GM21723 (cell line): ENCODE results near the gene RHOBTB1.

ENCODE experiments used
- ATAC-seq: cut with Tn5 transposase; IDR thresholded peaks from one replicate; pipeline ENCODE4 v1.9.1; 2021; ENCODE audit warnings: mild to moderate bottlenecking, moderate library complexity; ENCODE audit not compliant: unreplicated experiment

Gene RHOBTB1

GRCh38 chr10:60942788-60943315, 1.1 kb downstream of the RHOBTB1 start:
- peak; percentile 73 for ATAC-seq

DNA sequence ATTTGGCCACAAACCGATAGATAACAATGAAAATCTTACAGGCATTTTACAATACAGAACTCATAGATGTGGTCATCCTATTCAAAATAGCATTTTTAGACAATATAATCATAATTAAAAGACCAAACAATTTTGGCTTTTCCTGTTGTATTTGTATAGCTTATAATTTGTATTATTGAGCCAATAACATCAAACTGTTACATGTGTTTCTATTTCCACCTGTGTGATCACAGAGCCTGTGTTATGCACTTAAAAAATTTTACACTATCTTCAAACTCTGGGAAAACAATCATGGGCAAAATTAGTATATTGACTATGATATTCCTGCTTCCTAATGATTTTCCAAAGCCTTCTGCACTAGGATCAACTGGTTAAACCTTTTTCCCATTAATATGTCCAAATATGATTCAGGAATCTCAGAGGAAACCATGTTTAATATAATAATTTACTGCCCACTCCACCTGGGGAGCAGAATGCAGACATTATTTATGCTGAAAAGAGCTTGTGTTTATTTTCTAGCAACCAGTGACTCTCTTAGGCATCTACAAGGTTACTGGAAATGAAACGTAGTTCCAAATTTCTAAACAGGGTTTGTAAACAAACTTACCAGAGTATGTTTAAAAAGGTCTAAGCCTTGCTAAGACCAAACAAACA, 1.7 kb downstream of the RHOBTB1 start:
- ATAC-seq = no peak

DNA sequence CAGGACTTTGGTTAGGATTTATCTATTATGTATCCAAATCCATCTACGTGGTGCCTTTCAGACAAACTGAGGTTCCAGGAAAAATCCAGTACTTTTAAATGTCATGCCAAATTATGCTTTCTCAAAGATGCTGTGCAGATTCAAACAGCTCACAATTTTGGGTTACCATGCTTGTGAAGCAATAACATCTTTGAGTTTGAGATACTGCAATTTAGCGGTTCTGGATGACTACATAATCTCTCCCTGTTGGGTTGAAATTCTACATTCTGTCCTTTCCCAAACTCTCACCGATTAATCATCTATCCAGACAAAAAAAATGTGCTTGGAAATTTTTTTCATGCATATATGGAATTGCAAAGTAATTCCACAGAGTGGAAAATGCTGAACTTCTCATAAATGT, 3.5 kb downstream of the RHOBTB1 start:
- no peak for ATAC-seq

DNA sequence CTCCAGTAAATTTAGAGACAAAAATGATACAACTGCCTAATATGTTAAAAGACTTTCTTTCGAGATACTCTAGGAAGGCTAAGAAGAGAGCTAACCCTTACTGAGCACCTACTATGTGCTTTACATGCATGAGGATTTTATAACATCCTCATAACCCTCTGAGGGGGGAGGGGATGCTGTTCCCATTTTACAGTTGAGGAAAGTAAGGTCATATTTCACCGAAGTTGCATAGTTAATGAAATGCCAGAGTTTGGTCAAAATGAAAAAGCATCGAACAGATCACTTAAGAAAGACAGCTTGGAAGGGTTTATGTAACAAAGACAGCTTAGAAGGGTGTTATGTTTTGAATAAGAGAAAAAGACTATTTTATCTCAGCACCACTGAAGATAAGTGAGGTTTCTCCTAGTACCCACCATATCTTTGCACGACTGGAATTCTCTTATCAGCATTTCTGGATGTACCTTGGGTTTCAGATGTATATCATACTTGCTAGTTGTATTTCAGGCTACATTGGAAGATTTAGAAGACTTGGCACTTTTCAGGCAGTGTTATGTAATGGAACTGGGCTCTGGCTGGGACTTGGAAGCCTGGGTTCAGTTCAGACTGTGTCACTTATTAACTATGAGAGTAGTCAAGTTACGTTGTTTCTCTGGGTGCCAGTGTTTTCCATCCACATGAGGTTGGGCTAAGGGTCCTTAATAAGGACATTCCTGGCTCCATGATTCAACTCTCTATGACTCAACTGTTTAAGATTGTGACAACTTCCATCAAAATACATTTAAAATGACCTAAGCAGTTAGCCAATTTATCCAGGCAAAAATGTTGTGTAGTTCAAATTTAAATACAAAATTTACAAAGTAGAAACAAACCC, 6.0 kb downstream of the RHOBTB1 start:
- ATAC-seq = no peak

- no peak for ATAC-seq
Observed at GRCh38 chr10:60937022-60937421, 7.0 kb downstream of the RHOBTB1 start.

DNA sequence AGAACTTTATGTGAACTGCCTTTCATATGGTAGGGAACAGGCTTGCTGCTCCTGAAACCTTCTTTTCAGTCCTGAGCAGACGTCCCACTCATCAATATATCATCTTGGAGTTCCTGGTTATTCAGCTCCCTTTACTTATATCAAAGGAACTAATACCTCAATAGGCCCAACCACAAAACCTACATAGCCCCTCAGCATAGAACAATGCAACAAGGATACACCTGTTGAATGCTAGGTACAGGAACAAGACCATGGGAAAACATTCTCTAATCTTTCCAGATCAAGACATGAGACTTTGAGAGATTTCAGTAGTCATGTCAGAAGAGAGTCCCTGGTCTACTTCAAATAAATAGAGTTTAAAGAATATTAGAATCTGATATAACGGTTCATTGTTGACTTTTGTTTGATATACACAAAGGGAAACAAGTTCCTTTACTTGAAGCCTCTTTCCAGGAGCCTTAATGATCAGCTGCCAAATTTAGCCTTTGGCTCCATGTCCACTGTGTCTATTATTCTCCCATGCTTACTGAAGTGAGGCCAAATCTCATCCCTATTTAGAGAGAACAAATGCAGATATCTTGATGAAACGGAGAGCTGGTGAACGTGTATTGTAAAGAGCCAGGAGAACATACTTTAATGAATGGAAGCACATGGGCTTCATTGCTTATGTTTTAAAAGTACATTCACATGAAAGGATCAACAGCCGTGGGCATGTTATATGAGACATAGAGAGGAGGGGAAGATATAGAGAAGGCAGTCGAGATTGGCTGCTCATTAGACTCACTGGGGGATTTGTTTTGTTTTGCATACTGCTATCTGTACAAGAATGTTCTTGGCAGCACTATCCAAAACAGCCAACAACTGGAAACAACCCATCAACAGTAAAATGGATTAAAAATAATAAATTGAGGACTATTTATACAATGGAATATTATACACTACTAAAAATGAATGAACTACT, 9.5 kb downstream of the RHOBTB1 start:
- no peak for ATAC-seq

DNA sequence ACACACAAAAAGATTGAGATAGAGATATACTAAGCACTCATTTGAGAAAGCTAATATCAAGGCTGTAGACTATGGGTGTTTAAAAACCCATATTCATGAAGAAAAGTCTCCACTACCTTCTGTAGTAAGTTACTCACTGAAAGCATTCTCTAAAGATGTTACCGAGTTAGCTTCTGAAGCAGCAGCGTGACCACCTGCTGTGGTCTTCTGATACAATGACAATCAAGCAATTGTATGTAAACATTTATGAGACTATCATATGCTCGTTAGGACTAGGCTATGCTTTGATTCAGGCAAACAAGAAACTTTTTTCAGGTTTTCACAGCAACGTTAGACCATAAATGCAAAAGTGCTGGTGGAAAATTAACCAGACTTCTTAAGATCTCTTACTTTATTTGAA, 11.2 kb downstream of the RHOBTB1 start:
- no peak for ATAC-seq

- ATAC-seq = no peak
Observed at GRCh38 chr10:60930237-60930636, 13.7 kb downstream of the RHOBTB1 start.

DNA sequence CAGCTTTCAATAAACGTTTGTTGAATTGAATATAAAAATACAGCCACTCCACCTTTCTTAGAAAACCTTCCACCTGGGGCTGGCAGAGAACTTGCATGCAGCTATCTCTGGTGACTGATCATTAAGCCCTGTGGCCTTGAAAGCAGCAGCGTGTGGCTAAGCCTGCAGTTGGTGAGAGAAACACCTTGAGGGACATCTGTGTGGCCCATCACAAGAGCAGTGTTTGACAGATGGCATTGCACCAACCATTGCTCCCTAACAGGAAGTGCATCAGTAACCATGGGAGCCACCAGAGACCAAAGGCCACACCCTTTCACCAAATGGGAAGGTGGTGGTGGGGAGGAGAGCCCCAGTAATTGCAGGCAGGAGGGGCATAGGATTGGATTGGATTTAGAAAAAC, 22.4 kb downstream of the RHOBTB1 start:
- no peak for ATAC-seq

- ATAC-seq = no peak
Observed at GRCh38 chr10:60920479-60920878, 23.5 kb downstream of the RHOBTB1 start.

- ATAC-seq = no peak
Observed at GRCh38 chr10:60919551-60919950, 24.4 kb downstream of the RHOBTB1 start.

- no peak for ATAC-seq
Observed at GRCh38 chr10:60917331-60918280, 26.4 kb downstream of the RHOBTB1 start.

- no peak for ATAC-seq
Observed at GRCh38 chr10:60916025-60916424, 28.0 kb downstream of the RHOBTB1 start.

GRCh38 chr10:60914690-60915141, 29.3 kb downstream of the RHOBTB1 start:
- ATAC-seq = no peak

GRCh38 chr10:60913657-60914056, 30.3 kb downstream of the RHOBTB1 start:
- ATAC-seq = no peak

DNA sequence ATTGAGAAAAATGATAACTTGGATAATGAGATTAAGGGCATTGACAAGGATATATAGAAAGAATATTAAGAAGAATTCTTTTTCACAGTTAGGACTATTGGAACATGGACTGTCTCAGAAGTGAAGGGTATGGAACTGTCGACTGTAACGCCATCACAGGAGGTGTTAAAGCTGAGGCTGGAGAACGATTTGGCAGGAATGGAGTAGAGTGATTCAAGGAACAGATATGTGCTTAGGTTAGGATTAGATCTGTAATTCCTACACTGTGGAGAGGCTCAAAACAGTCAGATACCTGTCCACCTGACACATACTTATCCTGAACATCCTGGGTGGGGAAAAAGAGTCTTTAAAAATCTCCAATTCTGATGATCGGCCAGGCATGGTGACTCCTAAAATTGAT, 30.9 kb downstream of the RHOBTB1 start:
- no peak for ATAC-seq

DNA sequence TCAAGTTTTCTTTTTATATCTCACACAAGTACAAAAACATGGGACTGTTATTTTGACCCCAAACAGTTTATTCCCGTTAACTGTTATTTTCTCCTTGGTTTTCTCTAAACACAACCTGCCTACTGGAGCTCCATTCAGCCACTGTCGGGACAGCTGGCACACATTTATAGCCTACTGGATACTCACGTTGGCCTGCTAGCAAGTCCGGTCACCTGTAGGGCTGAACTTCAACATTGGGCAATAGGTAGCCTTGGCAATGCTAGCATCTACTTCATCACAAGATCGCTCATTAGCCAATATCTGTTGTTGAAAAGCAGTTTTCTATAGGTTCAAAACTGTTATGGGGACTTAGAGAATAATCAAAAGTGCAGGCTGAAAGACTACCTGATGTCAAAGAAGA, 32.3 kb downstream of the RHOBTB1 start:
- no peak for ATAC-seq

- ATAC-seq = no peak
Observed at GRCh38 chr10:60911216-60911615, 32.8 kb downstream of the RHOBTB1 start.

GRCh38 chr10:60910543-60910942, 33.4 kb downstream of the RHOBTB1 start:
- ATAC-seq = no peak

DNA sequence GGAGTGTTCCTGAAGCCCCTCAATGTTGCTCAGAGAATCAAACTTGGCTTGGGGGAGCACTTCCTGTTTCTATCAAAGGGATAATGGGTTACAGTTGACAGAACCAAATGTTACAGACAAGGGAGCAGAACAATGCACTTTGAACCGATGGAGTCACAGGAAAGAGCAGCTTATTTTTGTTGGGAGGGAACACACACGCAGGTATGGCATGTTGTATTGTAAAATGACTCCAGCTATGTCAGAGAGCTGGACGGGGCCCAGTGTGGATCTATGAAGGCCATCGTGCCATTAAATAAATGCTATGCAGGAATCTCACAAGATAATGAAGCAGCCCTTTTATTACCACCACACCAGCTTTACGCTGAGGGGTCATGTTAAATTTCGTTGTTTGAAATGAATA, 35.1 kb downstream of the RHOBTB1 start:
- no peak for ATAC-seq
